ENCODE measurements around the gene CFAP54.

DNA sequence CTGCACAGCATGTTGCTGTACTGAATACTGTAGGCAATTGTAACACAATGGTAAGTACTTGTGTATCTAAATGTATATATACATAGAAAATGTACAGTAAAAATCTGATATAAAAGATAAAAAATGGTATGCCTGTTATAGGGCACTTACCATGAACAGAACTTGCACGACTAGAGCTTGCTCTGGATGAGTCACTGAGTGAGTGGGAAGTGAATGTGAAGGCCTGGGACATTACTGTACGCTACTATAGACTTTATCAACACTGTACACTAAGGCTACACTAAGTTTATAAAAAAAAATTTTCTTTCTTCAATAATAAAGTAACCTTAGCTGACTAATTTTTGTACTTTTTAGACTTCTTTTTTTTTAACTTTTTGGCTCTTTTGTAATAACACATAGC is 393.5 kb downstream of the CFAP54 start:
- TF ChIP-seq CTCF (conservative IDR thresholded peaks at IDR 0.05; ENCODE audit: low read depth, low read length) (no peak), EZH2 (IDR thresholded peaks at IDR 0.05; ENCODE audit: borderline replicate concordance, low read depth, low read length, poor library complexity, severe bottlenecking) (no peak)

All from A673 (cell line).